PC-9 (cell line): ENCODE data around the gene RBM39.

Experiments used
- CTCF ChIP-seq: fragments of 200-600 bp; sonication (generic); conservative IDR thresholded peaks from 2 replicates; pipeline ENCODE4 v1.6.1; 2017; ENCODE audit warnings: mixed run types, antibody characterized with exemption, mild to moderate bottlenecking, moderate library complexity
- EZH2 ChIP-seq: fragments of 200-600 bp; sonication (generic); IDR thresholded peaks from 2 replicates; pipeline ENCODE4 v1.8.0; 2017; ENCODE audit warnings: antibody characterized with exemption, low read depth

- TF ChIP-seq EZH2 (no peak), CTCF (no peak)
Observed at GRCh38 chr20:35711588-35712209, 30.4 kb downstream of the RBM39 start.
